Measurements from ENCODE around the gene ZNF608. TPM values are rescaled to one million over a fixed set of nuclear protein-coding genes. Genes with fewer than 3 reads are reported as not detected.

ZNF608 gene
- total RNA-seq, 2 donors from 2014 or later, result 138 to 140 TPM

GRCh38 chr5:124701873-124702425 is 44.5 kb downstream of the ZNF608 start:
- DNase-seq, result no peak
- Mint-ChIP-seq H3K9me3 (no peaks in the 10 kb centered on the region), H3K27ac (peak overlapping the region; percentile 24), H3K4me1 (peaks cover 92% of the 10 kb centered on the region), H3K4me3 (no peak overlapping the region), H3K36me3 (ENCODE audit: low read depth) (peaks cover 30% of the 10 kb centered on the region), H3K27me3 (ENCODE audit: insufficient read depth) (no peaks in the 10 kb centered on the region)
- H3K36me3 ChIP-seq (ENCODE audit: control insufficient read depth, insufficient read depth, low read length), result peaks cover 45% of the 10 kb centered on the region
- H3K27ac ChIP-seq (ENCODE audit: low read depth, low read length), result peak overlapping the region; percentile 0
- H3K4me1 ChIP-seq (ENCODE audit: control insufficient read depth, insufficient read depth, low read length), result peaks cover 39% of the 10 kb centered on the region
- H3K27me3 ChIP-seq (ENCODE audit: control insufficient read depth, insufficient read depth, low read length, poor library complexity, severe bottlenecking), result no peaks in the 10 kb centered on the region
- WGBS, 2 experiments (ENCODE audit: insufficient coverage in 1 of 2, insufficient read length in 1 of 2), result 66 to 78% methylated on average over 6 of the region's 6 CpGs
- no peak for TF ChIP-seq CTCF (conservative IDR thresholded peaks at IDR 0.05)
- no peak overlapping the region for H3K4me3 ChIP-seq (ENCODE audit: low read length)
- H3K9me3 ChIP-seq (ENCODE audit: control insufficient read depth, low read length), result no peaks in the 10 kb centered on the region
- no peak overlapping the region for H3K9ac ChIP-seq (ENCODE audit: extremely low read depth, low read length, poor library complexity, severe bottlenecking)

DNA sequence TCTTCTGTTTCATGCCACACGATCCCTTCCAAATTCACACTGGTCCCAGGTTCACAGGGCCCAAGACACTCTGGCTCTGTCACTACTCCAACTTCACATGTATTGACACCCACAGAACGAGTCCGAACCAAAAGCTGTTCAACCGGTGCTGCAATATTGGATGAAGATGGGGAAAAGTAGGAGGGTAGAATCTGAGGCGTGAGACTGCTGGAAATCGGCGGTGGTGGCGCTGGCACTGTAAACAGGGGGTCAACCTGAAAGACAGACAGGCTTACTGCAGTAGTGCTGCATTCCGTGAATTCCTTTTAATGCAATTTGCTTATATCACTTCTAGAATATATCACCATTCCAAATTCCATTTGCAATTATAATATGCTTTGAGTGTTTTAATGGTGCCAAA is 45.4 kb downstream of the ZNF608 start:
- 84% methylated on average over 9 of the region's 9 CpGs; no CpG with 5 or more reads in 1 of the 2 experiments for WGBS, 2 experiments (ENCODE audit: insufficient coverage in 1 of 2, insufficient read length in 1 of 2)
- H3K4me3 ChIP-seq (ENCODE audit: low read length), result no peak overlapping the region
- DNase-seq, result peak; percentile 67
- Mint-ChIP-seq H3K27me3 (ENCODE audit: insufficient read depth) (no peaks in the 10 kb centered on the region), H3K4me1 (peaks cover 89% of the 10 kb centered on the region), H3K4me3 (peak overlapping the region; percentile 17), H3K27ac (peak overlapping the region; percentile 85), H3K36me3 (ENCODE audit: low read depth) (peaks cover 40% of the 10 kb centered on the region), H3K9me3 (no peaks in the 10 kb centered on the region)
- H3K36me3 ChIP-seq (ENCODE audit: control insufficient read depth, insufficient read depth, low read length), result peaks cover 55% of the 10 kb centered on the region
- no peak overlapping the region for H3K27ac ChIP-seq (ENCODE audit: low read depth, low read length)
- H3K9ac ChIP-seq (ENCODE audit: extremely low read depth, low read length, poor library complexity, severe bottlenecking), result no peak overlapping the region
- H3K4me1 ChIP-seq (ENCODE audit: control insufficient read depth, insufficient read depth, low read length), result peaks cover 33% of the 10 kb centered on the region
- no peaks in the 10 kb centered on the region for H3K27me3 ChIP-seq (ENCODE audit: control insufficient read depth, insufficient read depth, low read length, poor library complexity, severe bottlenecking)
- H3K9me3 ChIP-seq (ENCODE audit: control insufficient read depth, low read length), result no peaks in the 10 kb centered on the region
- TF ChIP-seq CTCF (conservative IDR thresholded peaks at IDR 0.05), result no peak

- Histone ChIP-seq H3K9ac (ENCODE audit: extremely low read depth, low read length, poor library complexity, severe bottlenecking) (no peak overlapping the region), H3K36me3 (ENCODE audit: control insufficient read depth, insufficient read depth, low read length) (peaks cover 60% of the 10 kb centered on the region), H3K27me3 (ENCODE audit: control insufficient read depth, insufficient read depth, low read length, poor library complexity, severe bottlenecking) (no peaks in the 10 kb centered on the region), H3K27ac (ENCODE audit: low read depth, low read length) (no peak overlapping the region), H3K4me3 (ENCODE audit: low read length) (peak overlapping the region; percentile 5), H3K9me3 (ENCODE audit: control insufficient read depth, low read length) (no peaks in the 10 kb centered on the region), H3K4me1 (ENCODE audit: control insufficient read depth, insufficient read depth, low read length) (peaks cover 28% of the 10 kb centered on the region)
- peaks cover 82% of the 10 kb centered on the region for H3K4me1 Mint-ChIP-seq
- 88 to 95% methylated on average over 3 of the region's 3 CpGs for WGBS, 2 experiments (ENCODE audit: insufficient coverage in 1 of 2, insufficient read length in 1 of 2)
- H3K27me3 Mint-ChIP-seq (ENCODE audit: insufficient read depth), result no peaks in the 10 kb centered on the region
- no peaks in the 10 kb centered on the region for H3K9me3 Mint-ChIP-seq
- TF ChIP-seq CTCF (conservative IDR thresholded peaks at IDR 0.05), result no peak
- H3K27ac Mint-ChIP-seq, result peak overlapping the region; percentile 85
- no peak for DNase-seq
- H3K4me3 Mint-ChIP-seq, result peak overlapping the region; percentile 17
- peaks cover 44% of the 10 kb centered on the region for H3K36me3 Mint-ChIP-seq (ENCODE audit: low read depth)
Observed at GRCh38 chr5:124700333-124700732, 46.1 kb downstream of the ZNF608 start.
